ENCODE measurements around the gene CELA2B. TPM values are rescaled to one million over a fixed set of nuclear protein-coding genes. Genes with fewer than 3 reads are reported as not detected.

Gene CELA2B
- total and polyA plus RNA-seq, 2 of the 8 experiments (the other 6 are each of a cell fraction or from before 2014, with no cell fraction given) = not detected

DNA sequence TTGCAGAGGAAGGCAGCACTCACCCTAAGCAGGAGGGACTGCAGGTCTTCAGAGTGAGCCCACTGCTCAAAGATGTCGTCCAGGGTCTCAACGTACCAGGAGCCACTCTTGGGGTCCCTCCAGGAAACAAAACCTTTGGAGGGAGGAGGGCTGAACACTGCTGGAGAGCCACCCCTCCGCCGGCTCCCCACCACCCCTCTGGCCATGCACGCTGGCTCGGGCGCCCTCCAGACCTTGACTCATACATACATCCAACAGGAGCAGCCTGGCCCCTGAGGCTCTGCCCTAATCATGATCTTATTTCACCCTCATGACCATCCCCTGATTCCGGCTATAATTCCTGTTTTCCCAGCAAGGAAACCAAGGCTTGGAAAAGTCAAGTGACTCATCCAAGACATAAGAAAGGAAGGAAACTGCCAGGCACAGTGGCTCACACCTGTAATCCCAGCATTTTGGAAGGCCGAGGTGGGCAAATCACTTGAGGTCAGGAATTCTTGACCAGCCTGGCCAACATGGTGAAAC is 18.0 kb downstream of the CELA2B start:
- ChIA-PET CTCF (ENCODE audit: partially characterized antibody) (no interaction called here), POLR2A (ENCODE audit: partially characterized antibody) (no interaction called here)
- FAIRE-seq = no peak
- DNase-seq (ENCODE audit: low read depth in 1 of 2, low spot score in 2 of 2) = no peak
- Histone ChIP-seq H3K9ac (replicated peaks in 1 of 4; ENCODE audit: extremely low read depth in 1 of 4, low read depth in 3 of 4, low read length in 3 of 4) (no peak overlapping the region), H4K8ac (ENCODE audit: extremely low read depth, insufficient read depth, low read length) (no peak overlapping the region; the same call in 1 of the 2 replicates), H2BK5ac (ENCODE audit: low read depth, low read length) (no peak overlapping the region), H2AK5ac (ENCODE audit: low read depth, low read length) (no peak overlapping the region), H3K9me3 (ENCODE audit: insufficient read depth in 2 of 2, low read depth in 1 of 2, low read length in 1 of 2) (no peaks in the 10 kb centered on the region), H3K23ac (ENCODE audit: insufficient read length) (no peak overlapping the region), H2BK12ac (ENCODE audit: low read depth, low read length) (no peak overlapping the region), H3K27ac (ENCODE audit: low read depth, low read length) (no peak overlapping the region), H3K4ac (replicated peaks; ENCODE audit: insufficient read length, low read depth, low read length) (no peak overlapping the region), H3K36me3 (ENCODE audit: control insufficient read depth in 2 of 4, insufficient read depth in 4 of 4, low read length in 3 of 4) (peaks cover 0 to 4% (median 2%) of the 10 kb centered on the region in 4 experiments; a peak in 3 of 8 replicates), H4K5ac (ENCODE audit: insufficient read length, low read depth, low read length) (no peak overlapping the region), H2BK120ac (replicated peaks; ENCODE audit: low read depth, low read length) (no peak overlapping the region), H3K14ac (ENCODE audit: insufficient read length) (no peak overlapping the region), H3K79me1 (ENCODE audit: low read depth, low read length) (no peaks in the 10 kb centered on the region), H3K56ac (replicated peaks; ENCODE audit: insufficient read length, low read depth, low read length) (no peak overlapping the region), H3K4me2 (ENCODE audit: insufficient read depth in 1 of 2, low read depth in 2 of 2, low read length in 2 of 2) (no peak overlapping the region), H4K20me1 (replicated peaks in 1 of 2; ENCODE audit: control insufficient read depth in 1 of 2, insufficient read depth in 2 of 2, low read length in 2 of 2) (no peaks in the 10 kb centered on the region), H2AFZ (ENCODE audit: low read length) (no peak overlapping the region), H3K79me2 (ENCODE audit: control insufficient read depth in 1 of 2, insufficient read depth in 2 of 2, low read length in 2 of 2) (no peaks in the 10 kb centered on the region), H2BK20ac (ENCODE audit: low read length) (no peak overlapping the region), H3K4me1 (replicated peaks in 1 of 4; ENCODE audit: control insufficient read depth in 3 of 4, insufficient read depth in 4 of 4, low read length in 3 of 4) (peaks cover 0 to 4% (median 0%) of the 10 kb centered on the region in 4 experiments; a peak in 2 of 7 replicates), H4K91ac (replicated peaks; ENCODE audit: insufficient read length, low read length) (no peak overlapping the region), H2BK15ac (ENCODE audit: low read length) (no peak overlapping the region), H3K27me3 (replicated peaks in 1 of 4; ENCODE audit: control insufficient read depth in 3 of 4, extremely low read depth in 1 of 4, insufficient read depth in 3 of 4, low read length in 3 of 4) (no peaks in the 10 kb centered on the region), H3K4me3 (ENCODE audit: extremely low read depth in 1 of 4, insufficient read depth in 2 of 4, low read depth in 3 of 4, low read length in 4 of 4) (no peak overlapping the region), H3K18ac (ENCODE audit: extremely low read depth, low read length) (no peak overlapping the region), H3K23me2 (ENCODE audit: low read depth, low read length) (no peaks in the 10 kb centered on the region)
- 91% methylated on average over 9 of the region's 9 CpGs; no CpG with 5 or more reads in 1 of the 2 experiments for WGBS, 2 experiments (ENCODE audit: extremely low coverage in 1 of 2, insufficient coverage in 1 of 2, insufficient read length in 1 of 2, insufficient replicate concordance in 2 of 2, low coverage in 1 of 2, low lambda C conversion rate in 2 of 2, missing lambda C conversion rate in 1 of 2)
- TF ChIP-seq SAP30 (IDR thresholded peaks at IDR 0.05; ENCODE audit: insufficient read depth, insufficient replicate concordance, low read length) (no peak), PHF8 (conservative IDR thresholded peaks at IDR 0.05; ENCODE audit: low read depth, low read length) (no peak), EP300 (IDR thresholded peaks at IDR 0.05; ENCODE audit: borderline replicate concordance in 1 of 2, low read depth in 2 of 2, low read length in 2 of 2) (no peak), FOSL1 (IDR thresholded peaks at IDR 0.05; ENCODE audit: insufficient read depth, low read depth, low read length) (no peak), JUND (IDR thresholded peaks at IDR 0.05; ENCODE audit: low read length) (no peak), ASH2L (IDR thresholded peaks at IDR 0.05; ENCODE audit: low read length) (no peak), CTBP2 (IDR thresholded peaks at IDR 0.05; ENCODE audit: borderline replicate concordance, insufficient read depth, insufficient read length, low read length) (no peak), RXRA (IDR thresholded peaks at IDR 0.05; ENCODE audit: insufficient read depth, low read depth, low read length) (no peak), RAD21 (IDR thresholded peaks at IDR 0.05 in 1 of 2, conservative IDR thresholded peaks at IDR 0.05 in 1 of 2; ENCODE audit: low read depth in 2 of 2, low read length in 2 of 2) (no peak)
- TF ChIP-seq, protein P1, sequence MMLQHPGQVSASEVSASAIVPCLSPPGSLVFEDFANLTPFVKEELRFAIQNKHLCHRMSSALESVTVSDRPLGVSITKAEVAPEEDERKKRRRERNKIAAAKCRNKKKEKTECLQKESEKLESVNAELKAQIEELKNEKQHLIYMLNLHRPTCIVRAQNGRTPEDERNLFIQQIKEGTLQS (IDR thresholded peaks at IDR 0.05; ENCODE audit: insufficient read depth, low read depth, low read length) = no peak
- TF ChIP-seq, protein P2, sequence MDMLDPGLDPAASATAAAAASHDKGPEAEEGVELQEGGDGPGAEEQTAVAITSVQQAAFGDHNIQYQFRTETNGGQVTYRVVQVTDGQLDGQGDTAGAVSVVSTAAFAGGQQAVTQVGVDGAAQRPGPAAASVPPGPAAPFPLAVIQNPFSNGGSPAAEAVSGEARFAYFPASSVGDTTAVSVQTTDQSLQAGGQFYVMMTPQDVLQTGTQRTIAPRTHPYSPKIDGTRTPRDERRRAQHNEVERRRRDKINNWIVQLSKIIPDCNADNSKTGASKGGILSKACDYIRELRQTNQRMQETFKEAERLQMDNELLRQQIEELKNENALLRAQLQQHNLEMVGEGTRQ (IDR thresholded peaks at IDR 0.05; ENCODE audit: low read length) = no peak

All from H1 (cell line).